Measurements from ENCODE around the gene PTN. TPM values are rescaled to one million over a fixed set of nuclear protein-coding genes. Genes with fewer than 3 reads are reported as not detected.
"Not testable (repeated sequence)": the region's sequence is repeated elsewhere in the genome, so short reads cannot be mapped to it uniquely, and the experiment has no call there.

PTN gene
- polyA plus RNA-seq, 3 donors: not detected

- Histone ChIP-seq H3K9me3 (replicated peaks in 1 of 2; ENCODE audit: control insufficient read depth in 1 of 2, insufficient read depth in 1 of 2, low read length in 2 of 2) (peaks cover 0 to 5% of the 10 kb centered on the region in 2 donors), H3K27me3 (ENCODE audit: control insufficient read depth in 2 of 2, insufficient read depth in 2 of 2, low read length in 2 of 2) (no peaks in the 10 kb centered on the region), H3K4me3 (replicated peaks in 1 of 3; ENCODE audit: low read depth in 2 of 3, low read length in 3 of 3) (no peak overlapping the region), H3K9ac (ENCODE audit: insufficient read depth, low read length, poor library complexity, severe bottlenecking) (no peak overlapping the region), H4K20me1 (ENCODE audit: insufficient read depth, low read length) (no peaks in the 10 kb centered on the region), H2AFZ (ENCODE audit: insufficient read depth, low read depth, low read length, poor library complexity, severe bottlenecking) (no peak overlapping the region), H3K36me3 (replicated peaks in 1 of 2; ENCODE audit: control insufficient read depth in 1 of 2, insufficient read depth in 2 of 2, low read length in 2 of 2) (no peaks in the 10 kb centered on the region), H3K27ac (ENCODE audit: low read depth in 1 of 2, low read length in 2 of 2) (no peak overlapping the region), H3K4me1 (ENCODE audit: control insufficient read depth in 1 of 2, insufficient read depth in 2 of 2, low read length in 2 of 2) (no peaks in the 10 kb centered on the region), H3K4me2 (replicated peaks; ENCODE audit: extremely low read depth, low read length, poor library complexity, severe bottlenecking) (no peak overlapping the region), H3K79me2 (ENCODE audit: insufficient read depth, low read length) (no peaks in the 10 kb centered on the region)
- TF ChIP-seq CTCF (IDR thresholded peaks at IDR 0.05): no peak
- no peaks in the 10 kb centered on the region for H3K36me3 Mint-ChIP-seq
- intact Hi-C loops (cut with micrococcal nuclease): no loop called here
- H3K9me3 Mint-ChIP-seq: peaks cover 0 to 8% (median 0%) of the 10 kb centered on the region in 7 donors
- WGBS (ENCODE audit: insufficient coverage): no CpG with 5 or more reads among the region's 1 CpG
- no peaks in the 10 kb centered on the region for H3K4me1 Mint-ChIP-seq
- DNase-seq: no peak
- peaks cover 0 to 2% (median 0%) of the 10 kb centered on the region in 3 donors for H3K27me3 Mint-ChIP-seq (ENCODE audit: low read depth in 3 of 3)
- no peak overlapping the region for H3K4me3 Mint-ChIP-seq
- H3K27ac Mint-ChIP-seq: no peak overlapping the region
Observed at GRCh38 chr7:137196648-137197047, 146.9 kb downstream of the PTN start.

GRCh38 chr7:137195996-137196395, 147.5 kb downstream of the PTN start:
- no peak overlapping the region for H3K4me3 Mint-ChIP-seq
- peaks cover 0 to 2% (median 0%) of the 10 kb centered on the region in 3 donors for H3K27me3 Mint-ChIP-seq (ENCODE audit: low read depth in 3 of 3)
- H3K79me2 ChIP-seq (ENCODE audit: insufficient read depth, low read length): no peaks in the 10 kb centered on the region
- H3K36me3 Mint-ChIP-seq: no peaks in the 10 kb centered on the region
- H4K20me1 ChIP-seq (ENCODE audit: insufficient read depth, low read length): no peaks in the 10 kb centered on the region
- no peak overlapping the region for H2AFZ ChIP-seq (ENCODE audit: insufficient read depth, low read depth, low read length, poor library complexity, severe bottlenecking)
- no peaks in the 10 kb centered on the region for H3K4me1 ChIP-seq (ENCODE audit: control insufficient read depth in 1 of 2, insufficient read depth in 2 of 2, low read length in 2 of 2)
- peaks cover 0 to 5% of the 10 kb centered on the region in 2 donors for H3K9me3 ChIP-seq (replicated peaks in 1 of 2; ENCODE audit: control insufficient read depth in 1 of 2, insufficient read depth in 1 of 2, low read length in 2 of 2)
- H3K27ac Mint-ChIP-seq: no peak overlapping the region
- WGBS (ENCODE audit: insufficient coverage): no CpG with 5 or more reads among the region's 2 CpGs
- H3K9me3 Mint-ChIP-seq: peaks cover 0 to 8% (median 0%) of the 10 kb centered on the region in 7 donors
- no peak overlapping the region for H3K9ac ChIP-seq (ENCODE audit: insufficient read depth, low read length, poor library complexity, severe bottlenecking)
- DNase-seq: no peak
- no peak overlapping the region for H3K4me3 ChIP-seq (replicated peaks in 1 of 3; ENCODE audit: low read depth in 2 of 3, low read length in 3 of 3)
- H3K27ac ChIP-seq (ENCODE audit: low read depth in 1 of 2, low read length in 2 of 2): no peak overlapping the region
- no peaks in the 10 kb centered on the region for H3K4me1 Mint-ChIP-seq
- no peaks in the 10 kb centered on the region for H3K36me3 ChIP-seq (replicated peaks in 1 of 2; ENCODE audit: control insufficient read depth in 1 of 2, insufficient read depth in 2 of 2, low read length in 2 of 2)
- no peak overlapping the region for H3K4me2 ChIP-seq (replicated peaks; ENCODE audit: extremely low read depth, low read length, poor library complexity, severe bottlenecking)
- no peaks in the 10 kb centered on the region for H3K27me3 ChIP-seq (ENCODE audit: control insufficient read depth in 2 of 2, insufficient read depth in 2 of 2, low read length in 2 of 2)
- no peak for TF ChIP-seq CTCF (IDR thresholded peaks at IDR 0.05)
- intact Hi-C loops (cut with micrococcal nuclease): no loop called here

- H4K20me1 ChIP-seq (ENCODE audit: insufficient read depth, low read length); H3K27me3 ChIP-seq (ENCODE audit: control insufficient read depth in 2 of 2, insufficient read depth in 2 of 2, low read length in 2 of 2); intact Hi-C loops (cut with micrococcal nuclease); H3K9me3 Mint-ChIP-seq; DNase-seq; H3K4me1 ChIP-seq (ENCODE audit: control insufficient read depth in 1 of 2, insufficient read depth in 2 of 2, low read length in 2 of 2); H3K27ac Mint-ChIP-seq; H2AFZ ChIP-seq (ENCODE audit: insufficient read depth, low read depth, low read length, poor library complexity, severe bottlenecking); H3K27ac ChIP-seq (ENCODE audit: low read depth in 1 of 2, low read length in 2 of 2); H3K4me1 Mint-ChIP-seq; H3K36me3 Mint-ChIP-seq; H3K4me3 Mint-ChIP-seq; H3K27me3 Mint-ChIP-seq (ENCODE audit: low read depth in 3 of 3); H3K79me2 ChIP-seq (ENCODE audit: insufficient read depth, low read length); H3K9ac ChIP-seq (ENCODE audit: insufficient read depth, low read length, poor library complexity, severe bottlenecking); H3K36me3 ChIP-seq (replicated peaks in 1 of 2; ENCODE audit: control insufficient read depth in 1 of 2, insufficient read depth in 2 of 2, low read length in 2 of 2); H3K4me2 ChIP-seq (replicated peaks; ENCODE audit: extremely low read depth, low read length, poor library complexity, severe bottlenecking); H3K4me3 ChIP-seq (replicated peaks in 1 of 3; ENCODE audit: low read depth in 2 of 3, low read length in 3 of 3); H3K9me3 ChIP-seq (replicated peaks in 1 of 2; ENCODE audit: control insufficient read depth in 1 of 2, insufficient read depth in 1 of 2, low read length in 2 of 2): not testable (repeated sequence)
- WGBS (ENCODE audit: insufficient coverage): 97% methylated on average over 7 of the region's 25 CpGs
Observed at GRCh38 chr7:137181619-137182018, 161.9 kb downstream of the PTN start.

Measured in CD14-positive monocyte (primary cell).